SH-SY5Y (cell line): ENCODE measurements around the gene INKA1.

ENCODE experiments used
- GATA2 ChIP-seq: IDR thresholded peaks from 2 replicates; pipeline ENCODE4 v1.6.1; 2011; ENCODE audit warnings: mild to moderate bottlenecking, low read depth, low read length
- GATA3 ChIP-seq: IDR thresholded peaks from 2 replicates; pipeline ENCODE4 v1.6.1; 2011; ENCODE audit warnings: low read depth, mild to moderate bottlenecking, low read length, moderate library complexity

- TF ChIP-seq GATA3: no peak
- no peak for TF ChIP-seq GATA2
These were observed 22.7 kb upstream of the INKA1 start for GRCh38 chr3:49780080-49780974.
